Endothelial cell of umbilical vein (primary cell): ENCODE results near the gene LCT.
A peak's percentile ranks its signal among the peaks of the same experiment; 100 is the strongest.

Experiments
- EZH2 ChIP-seq: IDR thresholded peaks from 2 replicates; pipeline ENCODE4 v1.6.1; 2012; ENCODE audit warnings: borderline replicate concordance, low read depth, mild to moderate bottlenecking, moderate library complexity, low read length, inconsistent platforms; ENCODE audit not compliant: severe bottlenecking
- FOS ChIP-seq: IDR thresholded peaks from 2 replicates; pipeline ENCODE4 v1.6.1; 2011; ENCODE audit warnings: mild to moderate bottlenecking, low read length, moderate library complexity, borderline replicate concordance; ENCODE audit not compliant: insufficient read depth
- JUN ChIP-seq: IDR thresholded peaks from 2 replicates; pipeline ENCODE4 v1.6.1; 2011; ENCODE audit warnings: borderline replicate concordance, low read depth; ENCODE audit not compliant: insufficient read length, insufficient read depth
- MYC ChIP-seq: IDR thresholded peaks from one replicate; pipeline ENCODE4 v1.6.1; 2011; ENCODE audit warnings: mild to moderate bottlenecking, low read depth, low read length
- POLR2A ChIP-seq: IDR thresholded peaks from 2 replicates; pipeline ENCODE4 v1.6.1; 2012; ENCODE audit warnings: low read depth, mild to moderate bottlenecking, control low read depth, low read length
- POLR2AphosphoS5 ChIP-seq: IDR thresholded peaks from 2 replicates; pipeline ENCODE4 v1.6.1; 2012; ENCODE audit warnings: low read depth, mild to moderate bottlenecking, control low read depth, low read length, moderate library complexity; ENCODE audit not compliant: insufficient read depth
- TF ChIP-seq, protein P1 (sequence below), 2 donors: IDR thresholded peaks; 1 replicate in 1 of 2; 2 replicates in 1 of 2; pipeline ENCODE4 v1.5.1; 2011; ENCODE audit warnings: low read length in 2 of 2, mild to moderate bottlenecking in 2 of 2, moderate library complexity in 2 of 2, control low read depth in 1 of 2, inconsistent platforms in 1 of 2, low read depth in 1 of 2; ENCODE audit not compliant: insufficient read depth in 1 of 2; ENCODE audit errors: extremely low read depth in 1 of 2
- TF ChIP-seq, protein P2 (sequence below): IDR thresholded peaks from 2 replicates; pipeline ENCODE4 v1.6.1; 2011; ENCODE audit not compliant: insufficient read depth, insufficient read length

DNA sequence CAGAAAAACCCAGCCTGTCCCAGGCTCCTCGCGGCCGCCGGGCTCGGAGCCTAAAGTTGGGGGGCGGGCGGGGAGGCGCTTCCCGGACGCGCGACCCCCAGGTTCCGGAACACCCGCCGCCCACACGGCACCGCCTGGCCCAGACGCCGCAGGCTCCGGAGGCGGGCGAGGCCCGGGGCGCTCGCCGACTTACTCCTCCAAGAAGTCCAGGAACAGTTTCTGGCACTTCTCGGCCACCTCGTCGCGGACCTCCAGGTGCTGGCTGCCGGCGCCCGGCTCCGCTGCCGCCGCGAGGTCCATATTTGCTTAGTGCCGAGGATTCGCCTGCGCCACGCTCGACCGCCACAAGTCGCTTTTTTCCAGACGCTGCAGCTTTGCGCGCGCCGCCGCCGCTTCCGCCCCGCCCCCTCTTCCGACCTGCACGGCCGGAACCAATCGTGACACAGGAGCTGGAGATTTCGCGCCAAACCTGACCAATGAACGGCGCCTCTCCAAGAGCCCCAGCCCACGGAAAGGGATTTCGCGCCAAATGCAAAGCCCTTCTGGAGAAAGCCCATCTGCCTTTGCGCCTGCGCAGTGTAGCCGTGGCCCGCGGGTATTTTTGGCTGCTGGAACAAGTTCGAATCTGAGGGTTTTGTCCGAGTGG is 39.2 kb upstream of the LCT start, which contains the start of gene MCM6:
- TF ChIP-seq POLR2A, result peak; percentile 26
- TF ChIP-seq JUN, result no peak
- no peak for TF ChIP-seq MYC
- TF ChIP-seq EZH2, result no peak
- TF ChIP-seq, protein P1, sequence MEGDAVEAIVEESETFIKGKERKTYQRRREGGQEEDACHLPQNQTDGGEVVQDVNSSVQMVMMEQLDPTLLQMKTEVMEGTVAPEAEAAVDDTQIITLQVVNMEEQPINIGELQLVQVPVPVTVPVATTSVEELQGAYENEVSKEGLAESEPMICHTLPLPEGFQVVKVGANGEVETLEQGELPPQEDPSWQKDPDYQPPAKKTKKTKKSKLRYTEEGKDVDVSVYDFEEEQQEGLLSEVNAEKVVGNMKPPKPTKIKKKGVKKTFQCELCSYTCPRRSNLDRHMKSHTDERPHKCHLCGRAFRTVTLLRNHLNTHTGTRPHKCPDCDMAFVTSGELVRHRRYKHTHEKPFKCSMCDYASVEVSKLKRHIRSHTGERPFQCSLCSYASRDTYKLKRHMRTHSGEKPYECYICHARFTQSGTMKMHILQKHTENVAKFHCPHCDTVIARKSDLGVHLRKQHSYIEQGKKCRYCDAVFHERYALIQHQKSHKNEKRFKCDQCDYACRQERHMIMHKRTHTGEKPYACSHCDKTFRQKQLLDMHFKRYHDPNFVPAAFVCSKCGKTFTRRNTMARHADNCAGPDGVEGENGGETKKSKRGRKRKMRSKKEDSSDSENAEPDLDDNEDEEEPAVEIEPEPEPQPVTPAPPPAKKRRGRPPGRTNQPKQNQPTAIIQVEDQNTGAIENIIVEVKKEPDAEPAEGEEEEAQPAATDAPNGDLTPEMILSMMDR (IDR thresholded peaks at IDR 0.05; ENCODE audit: extremely low read depth in 1 of 2, insufficient read depth in 1 of 2, low read depth in 1 of 2, low read length in 2 of 2), result no peak
- TF ChIP-seq, protein P2, sequence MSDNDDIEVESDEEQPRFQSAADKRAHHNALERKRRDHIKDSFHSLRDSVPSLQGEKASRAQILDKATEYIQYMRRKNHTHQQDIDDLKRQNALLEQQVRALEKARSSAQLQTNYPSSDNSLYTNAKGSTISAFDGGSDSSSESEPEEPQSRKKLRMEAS, result no peak
- peak; percentile 44 for TF ChIP-seq POLR2AphosphoS5
- TF ChIP-seq FOS, result no peak
